ENCODE data around the gene MST1.

MST1 gene

DNA sequence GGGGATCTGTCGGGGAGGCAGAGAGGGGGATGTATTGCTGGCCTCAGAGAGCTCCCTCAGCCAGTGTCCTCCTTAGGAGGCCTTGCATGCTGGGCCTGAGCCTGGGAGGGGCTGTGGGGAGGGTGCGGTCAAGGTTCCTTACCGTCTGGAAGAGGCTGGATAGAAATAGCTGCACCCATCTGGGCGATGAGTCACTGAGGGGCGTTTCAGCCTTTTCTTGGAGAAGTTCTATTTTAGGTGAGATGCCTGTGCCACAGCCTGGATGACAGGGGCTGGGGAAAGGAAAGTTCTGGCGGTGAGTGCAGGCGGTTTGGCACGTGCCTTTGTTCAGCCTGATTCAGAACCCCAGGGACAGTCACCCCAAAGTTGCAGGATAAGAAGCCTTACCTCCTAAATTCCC lies 50.8 kb downstream of the MST1 start:
- DNase-seq (ENCODE audit: extremely low read depth in 1 of 2, low read depth in 1 of 2), result no peak

DNA sequence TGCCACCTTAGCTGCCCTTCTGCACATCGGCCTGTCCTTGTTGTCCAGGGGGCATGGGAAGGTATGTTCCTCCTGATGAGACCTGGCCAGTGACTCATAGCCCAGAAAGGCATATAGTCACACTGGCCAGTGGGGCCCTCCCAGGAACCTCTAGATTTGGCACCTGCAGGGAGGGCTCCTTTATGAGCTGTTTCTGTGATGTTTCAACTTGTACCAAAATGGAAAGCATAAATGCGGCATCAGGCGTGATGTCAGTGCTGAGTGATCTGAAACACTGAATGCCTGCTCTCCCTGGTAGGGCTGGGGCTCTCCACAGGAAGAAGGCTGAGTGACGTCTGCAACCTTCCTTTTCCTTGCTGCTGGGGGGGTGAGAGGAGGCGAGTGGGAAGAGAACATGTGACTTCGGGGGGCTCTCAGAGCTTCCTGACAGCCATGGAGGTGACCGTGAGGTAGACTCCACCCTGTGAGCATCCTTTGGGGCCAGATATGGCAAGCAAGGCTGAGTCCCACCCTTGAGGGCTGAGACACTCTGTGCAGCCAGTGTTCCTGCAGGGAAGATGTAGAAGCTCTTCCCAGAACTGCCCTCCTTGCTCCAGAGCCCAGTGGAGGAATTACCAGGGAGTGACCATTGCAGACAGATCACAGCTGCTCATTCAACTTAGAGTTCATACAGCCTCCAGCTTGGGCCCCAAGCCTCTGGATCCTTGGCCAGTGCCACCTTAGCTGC lies 52.2 kb downstream of the MST1 start:
- no peak for DNase-seq (ENCODE audit: extremely low read depth in 1 of 2, low read depth in 1 of 2)

DNA sequence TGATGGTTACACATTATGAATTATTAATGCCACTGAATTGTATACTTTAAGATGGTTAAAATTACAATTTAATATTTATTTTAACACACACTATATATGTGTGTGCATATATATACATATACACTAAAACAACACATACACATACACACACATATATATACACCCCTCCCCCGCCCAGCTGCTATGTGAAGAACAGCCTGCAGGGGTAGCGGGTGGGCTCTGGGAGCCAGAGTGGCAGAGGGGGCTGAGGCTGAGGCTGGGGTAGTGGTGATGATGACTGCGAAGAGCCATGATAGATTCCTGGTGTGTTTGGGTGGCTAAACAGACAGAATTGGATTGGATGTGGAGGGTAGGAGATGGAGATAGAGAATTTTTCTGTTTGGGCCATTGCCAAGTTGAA lies 54.5 kb downstream of the MST1 start:
- DNase-seq (ENCODE audit: extremely low read depth in 1 of 2, low read depth in 1 of 2), result no peak
